AG09319 (cell line): Measurements from ENCODE around the gene EIF3M.

ENCODE experiments used
- DNase-seq: peaks from one replicate; pipeline ENCODE4 v3.0.0-alpha.2; 2010; ENCODE audit warnings: low read depth; ENCODE audit errors: extremely low read depth
- CTCF ChIP-seq: IDR thresholded peaks from 2 replicates; pipeline ENCODE4 v1.5.1; 2011; ENCODE audit warnings: low read depth, mild to moderate bottlenecking, inconsistent platforms, low read length, moderate library complexity

EIF3M gene

GRCh38 chr11:32574421-32574820 is 9.2 kb upstream of the EIF3M start:
- no peak for DNase-seq
- TF ChIP-seq CTCF, result no peak

GRCh38 chr11:32575070-32575469 is 8.6 kb upstream of the EIF3M start:
- no peak for DNase-seq
- no peak for TF ChIP-seq CTCF

- TF ChIP-seq CTCF, result no peak
- DNase-seq, result no peak
These were observed 7.2 kb upstream of the EIF3M start for GRCh38 chr11:32576456-32576855.

- no peak for DNase-seq
- no peak for TF ChIP-seq CTCF
These were observed 2.7 kb upstream of the EIF3M start for GRCh38 chr11:32580967-32581366.

GRCh38 chr11:32581556-32581955 is 2.1 kb upstream of the EIF3M start:
- no peak for DNase-seq
- no peak for TF ChIP-seq CTCF

- DNase-seq, result no peak
- no peak for TF ChIP-seq CTCF
These were observed 1.3 kb downstream of the EIF3M start for GRCh38 chr11:32584921-32585320.

GRCh38 chr11:32586576-32587190 is 3.1 kb downstream of the EIF3M start:
- TF ChIP-seq CTCF, result peak; percentile 20
- no peak for DNase-seq
